Tibial nerve (tissue), 3 donors: ENCODE data around the gene COL4A1.

Experiments
- POLR2A ChIP-seq, 2 donors: fragments of 450-650 bp; IDR thresholded peaks; one replicate each; pipeline ENCODE4 v1.6.1; 2017; ENCODE audit warnings: antibody characterized with exemption in 2 of 2, mild to moderate bottlenecking in 2 of 2, moderate library complexity in 2 of 2
- TF ChIP-seq, protein P1 (sequence below), 5 experiments: fragments of 200-600 bp in 3 of 5; fragments of 450-650 bp in 2 of 5; sonication (generic) in 3 of 5; IDR thresholded peaks; one replicate each; pipeline ENCODE4 v1.5.1; 2016 to 2019; ENCODE audit warnings: antibody characterized with exemption in 5 of 5, mild to moderate bottlenecking in 3 of 5, moderate library complexity in 2 of 5

DNA sequence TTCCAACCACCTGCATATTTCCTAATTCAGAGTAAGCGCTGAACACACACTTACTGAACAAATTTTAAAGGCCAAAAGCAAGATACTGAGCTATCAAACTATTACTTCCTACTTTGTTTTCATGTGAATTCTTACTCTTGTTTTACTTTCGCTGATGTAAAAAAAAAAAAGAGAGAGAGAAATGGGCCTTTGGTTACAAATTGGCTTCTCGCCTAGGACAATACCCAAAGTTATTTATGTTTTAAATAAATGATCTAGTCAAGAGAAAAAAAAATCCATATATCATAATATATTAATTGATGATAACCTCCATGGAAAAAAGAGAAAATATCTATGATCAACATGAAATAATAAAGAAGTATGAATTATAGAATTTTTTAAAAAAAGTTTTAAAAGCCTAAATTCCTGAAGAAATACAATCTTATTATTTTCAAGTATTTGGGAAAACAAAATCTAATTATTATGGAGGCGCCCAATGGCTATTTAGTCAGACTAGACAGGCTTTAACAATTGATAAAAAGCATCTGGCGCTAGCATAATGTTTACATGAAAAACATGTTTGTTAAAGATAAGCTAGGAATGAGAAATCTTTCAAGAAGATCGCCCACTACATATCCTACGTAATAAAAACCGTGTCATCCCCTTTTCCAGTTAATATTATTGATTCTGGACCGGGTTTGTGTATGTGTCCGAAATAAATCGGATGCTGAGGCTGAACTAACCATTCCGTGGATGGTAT is 9.0 kb downstream of the COL4A1 start:
- TF ChIP-seq, protein P1, sequence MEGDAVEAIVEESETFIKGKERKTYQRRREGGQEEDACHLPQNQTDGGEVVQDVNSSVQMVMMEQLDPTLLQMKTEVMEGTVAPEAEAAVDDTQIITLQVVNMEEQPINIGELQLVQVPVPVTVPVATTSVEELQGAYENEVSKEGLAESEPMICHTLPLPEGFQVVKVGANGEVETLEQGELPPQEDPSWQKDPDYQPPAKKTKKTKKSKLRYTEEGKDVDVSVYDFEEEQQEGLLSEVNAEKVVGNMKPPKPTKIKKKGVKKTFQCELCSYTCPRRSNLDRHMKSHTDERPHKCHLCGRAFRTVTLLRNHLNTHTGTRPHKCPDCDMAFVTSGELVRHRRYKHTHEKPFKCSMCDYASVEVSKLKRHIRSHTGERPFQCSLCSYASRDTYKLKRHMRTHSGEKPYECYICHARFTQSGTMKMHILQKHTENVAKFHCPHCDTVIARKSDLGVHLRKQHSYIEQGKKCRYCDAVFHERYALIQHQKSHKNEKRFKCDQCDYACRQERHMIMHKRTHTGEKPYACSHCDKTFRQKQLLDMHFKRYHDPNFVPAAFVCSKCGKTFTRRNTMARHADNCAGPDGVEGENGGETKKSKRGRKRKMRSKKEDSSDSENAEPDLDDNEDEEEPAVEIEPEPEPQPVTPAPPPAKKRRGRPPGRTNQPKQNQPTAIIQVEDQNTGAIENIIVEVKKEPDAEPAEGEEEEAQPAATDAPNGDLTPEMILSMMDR (IDR thresholded peaks at IDR 0.05): no peak
- TF ChIP-seq POLR2A (IDR thresholded peaks at IDR 0.05): no peak
